ENCODE results near the gene FLNA. TPM values are rescaled to one million over a fixed set of nuclear protein-coding genes. Genes with fewer than 3 reads are reported as not detected.

The FLNA gene
- total and polyA plus RNA-seq, 2 of the 13 experiments (the other 11 are each of a cell fraction or from before 2014, with no cell fraction given): 83.4 to 174 TPM

GRCh38 chrX:154409222-154409871, 34.9 kb upstream of the FLNA start, which contains the start of gene DNASE1L1 (continued):
- TF ChIP-seq THAP9 (CRISPR knock-in tag; IDR thresholded peaks at IDR 0.05; ENCODE audit: borderline replicate concordance): no peak
- no peak for TF ChIP-seq NCOA2 (CRISPR knock-in tag; IDR thresholded peaks at IDR 0.05)
- 0 out of 2 replicates have a peak, but pooled peaks have one; percentile 21 for TF ChIP-seq HNF1B (CRISPR knock-in tag; IDR thresholded peaks at IDR 0.05)
- TF ChIP-seq DDIT3 (CRISPR knock-in tag; IDR thresholded peaks at IDR 0.05): no peak
- TF ChIP-seq ZBTB37 (CRISPR knock-in tag; IDR thresholded peaks at IDR 0.05): no peak
- no peak for TF ChIP-seq KDM6A (CRISPR knock-in tag; IDR thresholded peaks at IDR 0.05; ENCODE audit: low read depth)
- no peak for TF ChIP-seq FUBP1 (CRISPR knock-in tag; IDR thresholded peaks at IDR 0.05; ENCODE audit: borderline replicate concordance)
- no peak for TF ChIP-seq TEAD2 (CRISPR knock-in tag; IDR thresholded peaks at IDR 0.05)
- TF ChIP-seq NFKBIZ (CRISPR knock-in tag; IDR thresholded peaks at IDR 0.05): no peak
- TF ChIP-seq TBP (CRISPR knock-in tag; IDR thresholded peaks at IDR 0.05): no peak
- TF ChIP-seq ZNF557 (CRISPR knock-in tag; IDR thresholded peaks at IDR 0.05): no peak
- TF ChIP-seq ZNF788 (CRISPR knock-in tag; IDR thresholded peaks at IDR 0.05; ENCODE audit: borderline replicate concordance): peak; percentile 57; the same call in 1 of the 2 replicates
- TF ChIP-seq ZNF567 (CRISPR knock-in tag; IDR thresholded peaks at IDR 0.05; ENCODE audit: borderline replicate concordance): no peak
- TF ChIP-seq ATF7-NPFF (CRISPR knock-in tag; IDR thresholded peaks at IDR 0.05; ENCODE audit: low read depth): no peak
- TF ChIP-seq ATF3 (CRISPR knock-in tag; IDR thresholded peaks at IDR 0.05): 0 out of 2 replicates have a peak, but pooled peaks have one; percentile 23
- TF ChIP-seq ZNF510 (CRISPR knock-in tag; IDR thresholded peaks at IDR 0.05; ENCODE audit: low read depth): no peak
- TF ChIP-seq ZBTB7B (CRISPR knock-in tag; IDR thresholded peaks at IDR 0.05): 0 out of 2 replicates have a peak, but pooled peaks have one; percentile 33

Data from HepG2 (cell line).